ENCODE data around the gene SOX10. TPM values are rescaled to one million over a fixed set of nuclear protein-coding genes. Genes with fewer than 3 reads are reported as not detected.
A peak's percentile ranks its signal among the peaks of the same experiment; 100 is the strongest.

SOX10 gene
- total and polyA plus RNA-seq, 2 donors from 2014 or later: 0.22 to 1.5 TPM

DNA sequence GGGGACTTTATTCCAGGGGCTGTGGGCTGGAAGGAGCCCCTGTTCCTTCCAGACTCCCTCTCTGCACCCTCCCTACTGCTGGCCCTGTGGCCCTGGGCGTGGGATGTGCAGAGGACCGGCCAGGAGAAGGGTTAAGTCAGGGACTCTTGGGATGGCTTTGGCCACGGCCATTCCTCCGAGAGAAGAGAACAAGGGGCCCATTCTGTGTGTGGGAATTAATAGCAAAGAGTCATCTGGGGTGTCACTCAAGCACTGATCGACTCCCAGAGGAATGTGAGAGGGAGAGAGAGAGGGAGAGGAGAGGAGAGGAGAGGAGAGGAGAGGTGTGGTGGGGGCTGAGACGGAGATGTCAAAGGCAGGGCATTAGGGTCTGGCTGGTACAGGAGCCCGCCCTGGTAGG, 14.2 kb upstream of the SOX10 start:
- TF ChIP-seq, protein P1, sequence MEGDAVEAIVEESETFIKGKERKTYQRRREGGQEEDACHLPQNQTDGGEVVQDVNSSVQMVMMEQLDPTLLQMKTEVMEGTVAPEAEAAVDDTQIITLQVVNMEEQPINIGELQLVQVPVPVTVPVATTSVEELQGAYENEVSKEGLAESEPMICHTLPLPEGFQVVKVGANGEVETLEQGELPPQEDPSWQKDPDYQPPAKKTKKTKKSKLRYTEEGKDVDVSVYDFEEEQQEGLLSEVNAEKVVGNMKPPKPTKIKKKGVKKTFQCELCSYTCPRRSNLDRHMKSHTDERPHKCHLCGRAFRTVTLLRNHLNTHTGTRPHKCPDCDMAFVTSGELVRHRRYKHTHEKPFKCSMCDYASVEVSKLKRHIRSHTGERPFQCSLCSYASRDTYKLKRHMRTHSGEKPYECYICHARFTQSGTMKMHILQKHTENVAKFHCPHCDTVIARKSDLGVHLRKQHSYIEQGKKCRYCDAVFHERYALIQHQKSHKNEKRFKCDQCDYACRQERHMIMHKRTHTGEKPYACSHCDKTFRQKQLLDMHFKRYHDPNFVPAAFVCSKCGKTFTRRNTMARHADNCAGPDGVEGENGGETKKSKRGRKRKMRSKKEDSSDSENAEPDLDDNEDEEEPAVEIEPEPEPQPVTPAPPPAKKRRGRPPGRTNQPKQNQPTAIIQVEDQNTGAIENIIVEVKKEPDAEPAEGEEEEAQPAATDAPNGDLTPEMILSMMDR (IDR thresholded peaks at IDR 0.05; ENCODE audit: borderline replicate concordance, extremely low read depth, insufficient read depth): no peak
- H3K36me3 ChIP-seq (ENCODE audit: control insufficient read depth in 2 of 3, insufficient read depth in 3 of 3, low read length in 3 of 3): no peaks in the 10 kb centered on the region
- intact Hi-C loops (cut with DNase I): no loop called here
- no peak overlapping the region for H3K4me3 ChIP-seq (ENCODE audit: low read length in 3 of 3)
- no peak for FAIRE-seq
- no peaks in the 10 kb centered on the region for H3K27me3 ChIP-seq (ENCODE audit: control insufficient read depth, insufficient read depth, low read length)
- H3K9ac ChIP-seq (ENCODE audit: low read length in 3 of 3): no peak overlapping the region
- no peaks in the 10 kb centered on the region for H3K9me3 ChIP-seq (ENCODE audit: control insufficient read depth in 2 of 3, insufficient read depth in 1 of 3, low read length in 3 of 3)
- no peaks in the 10 kb centered on the region for H3K4me1 ChIP-seq (ENCODE audit: control insufficient read depth in 2 of 3, insufficient read depth in 2 of 3, low read depth in 1 of 3, low read length in 3 of 3)
- H3K27ac ChIP-seq (ENCODE audit: low read depth in 2 of 2, low read length in 2 of 2): no peak overlapping the region
- no peak for DNase-seq

DNA sequence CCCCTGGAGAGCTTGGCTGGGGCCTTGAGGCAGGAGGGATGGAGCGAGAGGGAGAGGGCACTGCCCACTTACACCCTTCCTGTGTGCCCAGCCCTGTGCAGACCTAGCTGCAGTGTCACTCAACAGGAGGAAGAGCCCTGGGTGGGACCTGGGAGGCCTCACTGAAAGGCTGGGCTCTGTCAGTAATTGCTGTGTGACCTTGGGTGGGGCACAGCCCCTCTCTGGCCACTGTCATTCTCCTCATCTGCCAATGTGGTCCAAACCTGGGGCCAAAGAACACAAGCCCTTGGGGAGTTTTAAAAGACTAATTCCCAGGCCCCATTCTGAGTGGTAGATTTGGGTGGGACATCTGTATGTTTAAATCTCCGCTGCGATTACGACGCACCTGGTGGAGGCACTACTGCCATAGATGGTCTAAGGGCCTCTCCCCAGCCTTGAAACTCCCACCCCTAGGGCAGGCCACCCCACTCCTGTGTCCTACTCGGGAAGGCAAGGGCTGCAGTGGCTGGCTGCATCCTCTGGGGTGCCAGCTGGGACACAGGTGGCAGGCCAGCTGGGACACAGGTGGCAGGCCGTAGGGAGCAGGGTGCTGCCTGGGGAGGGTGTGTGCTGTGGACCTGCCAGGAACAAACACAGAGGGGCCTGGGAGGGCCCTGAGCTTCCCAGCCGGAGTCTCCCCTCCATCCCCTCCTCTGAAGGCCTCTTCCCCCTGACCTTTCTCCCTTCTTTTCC, 12.3 kb upstream of the SOX10 start:
- DNase-seq (no peak), FAIRE-seq (no peak)
- Histone ChIP-seq H3K27me3 (ENCODE audit: control insufficient read depth, insufficient read depth, low read length) (no peaks in the 10 kb centered on the region), H3K9ac (ENCODE audit: low read length in 3 of 3) (no peak overlapping the region), H3K27ac (ENCODE audit: low read depth in 2 of 2, low read length in 2 of 2) (no peak overlapping the region), H3K9me3 (ENCODE audit: control insufficient read depth in 2 of 3, insufficient read depth in 1 of 3, low read length in 3 of 3) (no peaks in the 10 kb centered on the region), H3K4me1 (ENCODE audit: control insufficient read depth in 2 of 3, insufficient read depth in 2 of 3, low read depth in 1 of 3, low read length in 3 of 3) (no peaks in the 10 kb centered on the region), H3K4me3 (ENCODE audit: low read length in 3 of 3) (no peak overlapping the region), H3K36me3 (ENCODE audit: control insufficient read depth in 2 of 3, insufficient read depth in 3 of 3, low read length in 3 of 3) (no peaks in the 10 kb centered on the region)
- intact Hi-C loops (cut with DNase I): no loop called here
- TF ChIP-seq, protein P1 (IDR thresholded peaks at IDR 0.05; ENCODE audit: borderline replicate concordance, extremely low read depth, insufficient read depth): no peak

DNA sequence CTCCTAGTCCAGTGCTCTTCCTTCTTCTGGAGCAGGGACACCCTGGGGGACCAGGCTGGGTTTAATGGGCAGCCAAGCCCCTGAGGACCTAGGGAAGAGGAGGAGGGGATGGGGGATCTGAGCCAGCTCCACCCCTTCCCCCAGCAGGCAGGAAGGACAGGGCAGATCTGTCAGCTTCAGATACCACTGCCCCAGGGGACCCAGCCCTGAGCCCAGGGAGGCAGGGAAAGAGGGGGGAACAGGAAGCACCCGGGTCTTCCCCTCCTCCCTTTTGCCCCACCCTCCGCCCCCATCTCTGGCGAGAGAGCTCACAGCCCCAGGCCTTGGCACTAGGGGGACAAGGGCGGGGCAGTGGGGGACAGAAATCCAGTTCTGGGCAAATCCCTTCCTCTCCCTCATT, 11.7 kb upstream of the SOX10 start:
- H3K36me3 ChIP-seq (ENCODE audit: control insufficient read depth in 2 of 3, insufficient read depth in 3 of 3, low read length in 3 of 3): no peaks in the 10 kb centered on the region
- H3K9me3 ChIP-seq (ENCODE audit: control insufficient read depth in 2 of 3, insufficient read depth in 1 of 3, low read length in 3 of 3): no peaks in the 10 kb centered on the region
- H3K9ac ChIP-seq (ENCODE audit: low read length in 3 of 3): no peak overlapping the region
- TF ChIP-seq, protein P1 (IDR thresholded peaks at IDR 0.05; ENCODE audit: borderline replicate concordance, extremely low read depth, insufficient read depth): no peak
- no peaks in the 10 kb centered on the region for H3K4me1 ChIP-seq (ENCODE audit: control insufficient read depth in 2 of 3, insufficient read depth in 2 of 3, low read depth in 1 of 3, low read length in 3 of 3)
- DNase-seq (peak in 1 of 5 donors; percentile 33), FAIRE-seq (no peak)
- H3K27me3 ChIP-seq (ENCODE audit: control insufficient read depth, insufficient read depth, low read length): no peaks in the 10 kb centered on the region
- H3K4me3 ChIP-seq (ENCODE audit: low read length in 3 of 3): no peak overlapping the region
- intact Hi-C loops (cut with DNase I): no loop called here
- no peak overlapping the region for H3K27ac ChIP-seq (ENCODE audit: low read depth in 2 of 2, low read length in 2 of 2)

DNA sequence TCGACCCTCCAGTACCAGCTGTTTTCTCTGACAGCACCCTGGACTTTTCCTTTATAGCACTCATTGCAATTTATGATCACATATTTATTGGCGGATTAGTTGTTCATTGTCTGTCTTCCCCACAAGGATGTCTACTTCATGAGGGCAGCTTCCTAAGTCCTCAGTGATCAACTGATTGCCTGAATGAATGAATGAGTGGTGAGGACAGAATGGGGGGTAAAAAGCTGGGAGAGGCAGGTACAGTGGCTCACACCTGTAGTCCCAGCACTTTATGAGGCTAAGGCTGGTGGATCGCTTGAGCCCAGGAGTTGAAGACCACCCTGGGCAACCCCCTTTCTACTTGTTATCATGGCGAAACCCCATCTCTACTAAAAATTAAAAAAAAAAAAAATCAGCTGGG, 11.1 kb upstream of the SOX10 start:
- H3K27me3 ChIP-seq (ENCODE audit: control insufficient read depth, insufficient read depth, low read length): no peaks in the 10 kb centered on the region
- FAIRE-seq: no peak
- H3K36me3 ChIP-seq (ENCODE audit: control insufficient read depth in 2 of 3, insufficient read depth in 3 of 3, low read length in 3 of 3): no peaks in the 10 kb centered on the region
- H3K4me3 ChIP-seq (ENCODE audit: low read length in 3 of 3): no peak overlapping the region
- H3K27ac ChIP-seq (ENCODE audit: low read depth in 2 of 2, low read length in 2 of 2): no peak overlapping the region
- intact Hi-C loops (cut with DNase I): no loop called here
- H3K4me1 ChIP-seq (ENCODE audit: control insufficient read depth in 2 of 3, insufficient read depth in 2 of 3, low read depth in 1 of 3, low read length in 3 of 3): no peaks in the 10 kb centered on the region
- no peak overlapping the region for H3K9ac ChIP-seq (ENCODE audit: low read length in 3 of 3)
- no peaks in the 10 kb centered on the region for H3K9me3 ChIP-seq (ENCODE audit: control insufficient read depth in 2 of 3, insufficient read depth in 1 of 3, low read length in 3 of 3)
- no peak for DNase-seq
- TF ChIP-seq, protein P1 (IDR thresholded peaks at IDR 0.05; ENCODE audit: borderline replicate concordance, extremely low read depth, insufficient read depth): no peak
